GM23338 (cell line): ENCODE measurements around the gene GLRX. TPM values are rescaled to one million over a fixed set of nuclear protein-coding genes. Genes with fewer than 3 reads are reported as not detected.

Experiments used
- ATAC-seq: fragments of 200-7000 bp; cut with Tn5 transposase; 3 replicates; pipeline ENCODE4 v1.9.1; 2020
- DNase-seq: peaks from one replicate; pipeline ENCODE4 v3.0.0-alpha.2; 2015; ENCODE audit warnings: low spot score
- H2AFZ ChIP-seq: fragments of 200-600 bp; sonication (generic); 2 replicates; pipeline ENCODE4 v1.8.0; 2016; ENCODE audit warnings: antibody characterized with exemption, mild to moderate bottlenecking, moderate library complexity
- H3F3A ChIP-seq: fragments of 200-600 bp; sonication (generic); replicated peaks from 2 replicates; pipeline ENCODE4 v1.8.0; 2017; ENCODE audit warnings: antibody characterized with exemption, mixed run types, low read depth
- H3K27ac ChIP-seq: fragments of 200-600 bp; sonication (generic); 2 replicates; pipeline ENCODE4 v1.6.1; 2016; ENCODE audit warnings: low read depth
- H3K27me3 ChIP-seq: fragments of 200-600 bp; sonication (generic); 2 replicates; pipeline ENCODE4 v1.8.0; 2016; ENCODE audit warnings: mild to moderate bottlenecking, mixed run types, moderate library complexity; ENCODE audit not compliant: insufficient read depth
- H3K36me3 ChIP-seq: fragments of 200-600 bp; sonication (generic); 2 replicates; pipeline ENCODE4 v1.8.0; 2016; ENCODE audit warnings: mild to moderate bottlenecking; ENCODE audit not compliant: insufficient read depth
- H3K4me1 ChIP-seq: fragments of 200-600 bp; sonication (generic); 2 replicates; pipeline ENCODE4 v1.8.0; 2016; ENCODE audit warnings: mild to moderate bottlenecking, moderate library complexity; ENCODE audit not compliant: insufficient read depth
- H3K4me2 ChIP-seq: fragments of 200-600 bp; sonication (generic); 2 replicates; pipeline ENCODE4 v1.7.1; 2017; ENCODE audit warnings: mixed run types
- H3K4me3 ChIP-seq: fragments of 200-600 bp; sonication (generic); 2 replicates; pipeline ENCODE4 v1.6.1; 2016; ENCODE audit warnings: mixed run types
- H3K79me2 ChIP-seq: fragments of 200-600 bp; sonication (generic); replicated peaks from 2 replicates; pipeline ENCODE4 v1.8.0; 2017; ENCODE audit warnings: mild to moderate bottlenecking; ENCODE audit not compliant: insufficient read depth
- H3K9me2 ChIP-seq: fragments of 200-600 bp; sonication (generic); 2 replicates; pipeline ENCODE4 v1.8.0; 2017; ENCODE audit not compliant: insufficient read depth
- H4K20me1 ChIP-seq: fragments of 200-600 bp; sonication (generic); replicated peaks from 2 replicates; pipeline ENCODE4 v1.8.0; 2017; ENCODE audit warnings: mild to moderate bottlenecking; ENCODE audit not compliant: insufficient read depth
- H3K27ac Mint-ChIP-seq: 2 replicates; pipeline ENCODE4 v1.8.0; 2020; ENCODE audit warnings: inconsistent platforms, mild to moderate bottlenecking, moderate library complexity, mixed read lengths
- H3K27me3 Mint-ChIP-seq: 3 replicates; pipeline ENCODE4 v1.8.0; 2022; ENCODE audit warnings: low read depth, mild to moderate bottlenecking, moderate library complexity, mixed read lengths, inconsistent platforms; ENCODE audit not compliant: insufficient read depth, poor library complexity
- H3K36me3 Mint-ChIP-seq: 3 replicates; pipeline ENCODE4 v1.8.0; 2021; ENCODE audit warnings: low read depth, mild to moderate bottlenecking, inconsistent platforms, moderate library complexity, mixed read lengths
- H3K4me1 Mint-ChIP-seq: 3 replicates; pipeline ENCODE4 v1.8.0; 2020; ENCODE audit warnings: mild to moderate bottlenecking, inconsistent platforms, mixed read lengths
- H3K4me3 Mint-ChIP-seq: 3 replicates; pipeline ENCODE4 v1.8.0; 2021; ENCODE audit warnings: moderate library complexity, mild to moderate bottlenecking, inconsistent platforms, mixed read lengths
- H3K9me3 Mint-ChIP-seq: 3 replicates; pipeline ENCODE4 v1.8.0; 2020; ENCODE audit warnings: moderate library complexity, mild to moderate bottlenecking, inconsistent platforms, mixed read lengths
- CREB1 ChIP-seq: fragments of 250-450 bp; sonication (Bioruptor Pico); IDR thresholded peaks from 2 replicates; pipeline ENCODE4 v1.5.0; 2020; ENCODE audit warnings: low read depth, mild to moderate bottlenecking, moderate library complexity
- EZH2phosphoT487 ChIP-seq: fragments of 200-600 bp; sonication (generic); IDR thresholded peaks from one replicate; pipeline ENCODE4 v1.8.1; 2018; ENCODE audit warnings: antibody characterized with exemption; ENCODE audit not compliant: unreplicated experiment
- NANOG ChIP-seq: IDR thresholded peaks from 2 replicates; pipeline ENCODE4 v1.6.1; 2016; ENCODE audit warnings: antibody characterized with exemption, borderline replicate concordance
- POLR2AphosphoS5 ChIP-seq: IDR thresholded peaks from 2 replicates; pipeline ENCODE4 v1.6.1; 2016; ENCODE audit warnings: antibody characterized with exemption, low read depth
- STAT1 ChIP-seq: IDR thresholded peaks from one replicate; pipeline ENCODE4 v1.6.1; 2016; ENCODE audit warnings: antibody characterized with exemption; ENCODE audit not compliant: unreplicated experiment
- ZNF114 ChIP-seq: fragments of 250-450 bp; sonication (Bioruptor Pico); IDR thresholded peaks from 2 replicates; pipeline ENCODE4 v1.5.0; 2020; ENCODE audit warnings: mild to moderate bottlenecking, moderate library complexity
- ZNF331 ChIP-seq: fragments of 250-450 bp; sonication (Bioruptor Pico); IDR thresholded peaks from 2 replicates; pipeline ENCODE4 v1.5.0; 2020; ENCODE audit warnings: low read depth, mild to moderate bottlenecking, moderate library complexity
- polyA plus RNA-seq: library from polyadenylated mRNA; unstranded; fragments of >200 nt; fragmentation: Nextera tagmentation; extraction: Ambion mirVana; gene quantifications from 2 replicates; pipeline ENCODE4 v1.2.1, GENCODE V29; 2016
- total RNA-seq: library from RNA; depleted of rRNA; stranded (reverse); fragments of >200 nt; shearing (Covaris generic); gene quantifications from 2 replicates; pipeline ENCODE4 v1.2.3, GENCODE V29; 2014
- TF ChIP-seq, protein P1 (sequence below), 2 experiments: fragments of 200-600 bp in 1 of 2; sonication (generic) in 1 of 2; conservative IDR thresholded peaks; 2 replicates each; pipeline versions ENCODE4 v1.5.1 to v1.6.1; 2016 to 2017; ENCODE audit warnings: antibody characterized with exemption in 2 of 2, low read depth in 2 of 2, mild to moderate bottlenecking in 2 of 2, moderate library complexity in 1 of 2
- TF ChIP-seq, protein P2 (sequence below): IDR thresholded peaks from one replicate; pipeline ENCODE4 v1.6.1; 2018; ENCODE audit warnings: antibody characterized with exemption; ENCODE audit not compliant: unreplicated experiment
- TF ChIP-seq, protein P3 (sequence below): IDR thresholded peaks from 2 replicates; pipeline ENCODE4 v1.6.1; 2016; ENCODE audit warnings: antibody characterized with exemption

The GLRX gene
- total and polyA plus RNA-seq, 2 experiments from 2014 or later = 9.5 to 42.2 TPM

DNA sequence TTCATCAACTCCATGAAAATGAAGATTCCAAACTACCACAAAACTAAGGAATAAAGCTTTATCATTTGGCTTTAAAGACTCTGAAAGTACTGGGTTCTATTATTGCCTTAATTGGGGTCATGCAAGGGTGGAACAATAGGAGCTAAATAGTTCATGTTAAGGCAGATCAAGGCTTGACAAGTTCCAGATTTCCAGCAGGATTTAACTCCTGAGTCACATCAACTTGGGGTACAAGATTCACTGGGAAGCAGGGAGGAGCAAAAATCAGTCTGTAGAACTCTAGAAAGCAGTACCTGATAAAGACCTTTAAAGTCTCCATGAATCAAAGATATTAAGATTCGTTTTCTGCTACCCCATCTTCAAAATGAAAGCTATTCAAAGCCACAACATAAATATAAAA lies 41.9 kb upstream of the GLRX start:
- H3K9me3 Mint-ChIP-seq = no peaks in the 10 kb centered on the region
- Histone ChIP-seq H3K36me3 (no peaks in the 10 kb centered on the region), H3K27me3 (no peaks in the 10 kb centered on the region), H3K4me1 (no peaks in the 10 kb centered on the region), H2AFZ (no peak overlapping the region), H3K4me3 (no peak overlapping the region), H3K4me2 (no peak overlapping the region), H3K27ac (no peak overlapping the region), H4K20me1 (no peaks in the 10 kb centered on the region), H3F3A (no peaks in the 10 kb centered on the region), H3K79me2 (no peaks in the 10 kb centered on the region), H3K9me2 (peaks cover 3% of the 10 kb centered on the region)
- no peak overlapping the region for H3K27ac Mint-ChIP-seq
- no peak overlapping the region for H3K4me3 Mint-ChIP-seq
- DNase-seq (no peak), ATAC-seq (no peak)
- H3K4me1 Mint-ChIP-seq = peaks cover 10% of the 10 kb centered on the region
- TF ChIP-seq, protein P1, sequence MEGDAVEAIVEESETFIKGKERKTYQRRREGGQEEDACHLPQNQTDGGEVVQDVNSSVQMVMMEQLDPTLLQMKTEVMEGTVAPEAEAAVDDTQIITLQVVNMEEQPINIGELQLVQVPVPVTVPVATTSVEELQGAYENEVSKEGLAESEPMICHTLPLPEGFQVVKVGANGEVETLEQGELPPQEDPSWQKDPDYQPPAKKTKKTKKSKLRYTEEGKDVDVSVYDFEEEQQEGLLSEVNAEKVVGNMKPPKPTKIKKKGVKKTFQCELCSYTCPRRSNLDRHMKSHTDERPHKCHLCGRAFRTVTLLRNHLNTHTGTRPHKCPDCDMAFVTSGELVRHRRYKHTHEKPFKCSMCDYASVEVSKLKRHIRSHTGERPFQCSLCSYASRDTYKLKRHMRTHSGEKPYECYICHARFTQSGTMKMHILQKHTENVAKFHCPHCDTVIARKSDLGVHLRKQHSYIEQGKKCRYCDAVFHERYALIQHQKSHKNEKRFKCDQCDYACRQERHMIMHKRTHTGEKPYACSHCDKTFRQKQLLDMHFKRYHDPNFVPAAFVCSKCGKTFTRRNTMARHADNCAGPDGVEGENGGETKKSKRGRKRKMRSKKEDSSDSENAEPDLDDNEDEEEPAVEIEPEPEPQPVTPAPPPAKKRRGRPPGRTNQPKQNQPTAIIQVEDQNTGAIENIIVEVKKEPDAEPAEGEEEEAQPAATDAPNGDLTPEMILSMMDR (conservative IDR thresholded peaks at IDR 0.05; ENCODE audit: low read depth in 2 of 2) = no peak
- TF ChIP-seq ZNF114 (no peak), ZNF331 (CRISPR knock-in tag) (no peak)
- no peaks in the 10 kb centered on the region for H3K36me3 Mint-ChIP-seq
- peaks cover under 1% of the 10 kb centered on the region for H3K27me3 Mint-ChIP-seq

DNA sequence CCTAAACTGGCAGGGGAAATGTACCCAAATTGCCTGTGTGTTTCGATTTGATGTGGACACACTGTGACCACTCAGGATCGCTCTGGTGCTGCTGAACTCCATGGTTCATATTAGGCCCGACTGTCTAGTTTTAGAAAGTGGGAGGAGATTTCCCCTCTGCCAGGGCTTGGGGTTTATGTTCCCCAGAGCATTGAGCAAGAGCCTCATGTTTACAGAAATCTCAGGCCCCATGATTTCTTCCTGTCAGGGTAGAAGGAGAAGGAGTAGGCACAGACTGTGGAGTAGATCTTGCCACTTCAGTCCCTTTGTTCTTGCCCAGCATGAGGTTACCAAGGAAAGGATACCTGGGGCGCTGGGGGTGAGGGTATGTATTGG lies 40.8 kb upstream of the GLRX start:
- H3K27ac Mint-ChIP-seq = no peak overlapping the region
- peaks cover 7% of the 10 kb centered on the region for H3K27me3 Mint-ChIP-seq
- no peak overlapping the region for H3K4me3 ChIP-seq
- H3K4me1 Mint-ChIP-seq = peaks cover 20% of the 10 kb centered on the region
- no peaks in the 10 kb centered on the region; the same call in 1 of the 2 replicates for H3K4me1 ChIP-seq
- no peak overlapping the region for H3K27ac ChIP-seq
- no peaks in the 10 kb centered on the region for H3K36me3 ChIP-seq
- H2AFZ ChIP-seq = peak overlapping the region; percentile 30; the same call in 1 of the 2 replicates
- H3K9me3 Mint-ChIP-seq = no peaks in the 10 kb centered on the region
- no peaks in the 10 kb centered on the region for H3F3A ChIP-seq
- H3K4me3 Mint-ChIP-seq = no peak overlapping the region
- H3K9me2 ChIP-seq = peaks cover 3% of the 10 kb centered on the region; the same call in 1 of the 2 replicates
- ATAC-seq (no peak; the same call in 2 of the 3 replicates), DNase-seq (no peak)
- no peaks in the 10 kb centered on the region for H3K79me2 ChIP-seq
- no peaks in the 10 kb centered on the region for H4K20me1 ChIP-seq
- no peaks in the 10 kb centered on the region for H3K27me3 ChIP-seq
- no peaks in the 10 kb centered on the region for H3K36me3 Mint-ChIP-seq
- no peak overlapping the region for H3K4me2 ChIP-seq
- no peak for TF ChIP-seq STAT1
- TF ChIP-seq CREB1 (CRISPR knock-in tag) = no peak
- TF ChIP-seq NANOG = no peak
- TF ChIP-seq EZH2phosphoT487 = no peak
- TF ChIP-seq ZNF331 (CRISPR knock-in tag) = no peak
- TF ChIP-seq, protein P1 (conservative IDR thresholded peaks at IDR 0.05; ENCODE audit: low read depth in 2 of 2) = no peak
- no peak for TF ChIP-seq POLR2AphosphoS5
- no peak for TF ChIP-seq ZNF114
- TF ChIP-seq, protein P2, sequence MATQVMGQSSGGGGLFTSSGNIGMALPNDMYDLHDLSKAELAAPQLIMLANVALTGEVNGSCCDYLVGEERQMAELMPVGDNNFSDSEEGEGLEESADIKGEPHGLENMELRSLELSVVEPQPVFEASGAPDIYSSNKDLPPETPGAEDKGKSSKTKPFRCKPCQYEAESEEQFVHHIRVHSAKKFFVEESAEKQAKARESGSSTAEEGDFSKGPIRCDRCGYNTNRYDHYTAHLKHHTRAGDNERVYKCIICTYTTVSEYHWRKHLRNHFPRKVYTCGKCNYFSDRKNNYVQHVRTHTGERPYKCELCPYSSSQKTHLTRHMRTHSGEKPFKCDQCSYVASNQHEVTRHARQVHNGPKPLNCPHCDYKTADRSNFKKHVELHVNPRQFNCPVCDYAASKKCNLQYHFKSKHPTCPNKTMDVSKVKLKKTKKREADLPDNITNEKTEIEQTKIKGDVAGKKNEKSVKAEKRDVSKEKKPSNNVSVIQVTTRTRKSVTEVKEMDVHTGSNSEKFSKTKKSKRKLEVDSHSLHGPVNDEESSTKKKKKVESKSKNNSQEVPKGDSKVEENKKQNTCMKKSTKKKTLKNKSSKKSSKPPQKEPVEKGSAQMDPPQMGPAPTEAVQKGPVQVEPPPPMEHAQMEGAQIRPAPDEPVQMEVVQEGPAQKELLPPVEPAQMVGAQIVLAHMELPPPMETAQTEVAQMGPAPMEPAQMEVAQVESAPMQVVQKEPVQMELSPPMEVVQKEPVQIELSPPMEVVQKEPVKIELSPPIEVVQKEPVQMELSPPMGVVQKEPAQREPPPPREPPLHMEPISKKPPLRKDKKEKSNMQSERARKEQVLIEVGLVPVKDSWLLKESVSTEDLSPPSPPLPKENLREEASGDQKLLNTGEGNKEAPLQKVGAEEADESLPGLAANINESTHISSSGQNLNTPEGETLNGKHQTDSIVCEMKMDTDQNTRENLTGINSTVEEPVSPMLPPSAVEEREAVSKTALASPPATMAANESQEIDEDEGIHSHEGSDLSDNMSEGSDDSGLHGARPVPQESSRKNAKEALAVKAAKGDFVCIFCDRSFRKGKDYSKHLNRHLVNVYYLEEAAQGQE = no peak
- TF ChIP-seq, protein P3, sequence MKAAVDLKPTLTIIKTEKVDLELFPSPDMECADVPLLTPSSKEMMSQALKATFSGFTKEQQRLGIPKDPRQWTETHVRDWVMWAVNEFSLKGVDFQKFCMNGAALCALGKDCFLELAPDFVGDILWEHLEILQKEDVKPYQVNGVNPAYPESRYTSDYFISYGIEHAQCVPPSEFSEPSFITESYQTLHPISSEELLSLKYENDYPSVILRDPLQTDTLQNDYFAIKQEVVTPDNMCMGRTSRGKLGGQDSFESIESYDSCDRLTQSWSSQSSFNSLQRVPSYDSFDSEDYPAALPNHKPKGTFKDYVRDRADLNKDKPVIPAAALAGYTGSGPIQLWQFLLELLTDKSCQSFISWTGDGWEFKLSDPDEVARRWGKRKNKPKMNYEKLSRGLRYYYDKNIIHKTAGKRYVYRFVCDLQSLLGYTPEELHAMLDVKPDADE = no peak
